Measurements from ENCODE around the gene DET1.
A peak's percentile ranks its signal among the peaks of the same experiment; 100 is the strongest.
"Not testable (repeated sequence)": the region's sequence is repeated elsewhere in the genome, so short reads cannot be mapped to it uniquely, and the experiment has no call there.

Gene DET1

GRCh38 chr15:88491158-88491557 lies 55.3 kb downstream of the DET1 start:
- no peak for DNase-seq

GRCh38 chr15:88490036-88490435 lies 56.4 kb downstream of the DET1 start:
- no peak for DNase-seq

GRCh38 chr15:88489321-88489720 lies 57.2 kb downstream of the DET1 start:
- DNase-seq: no peak

GRCh38 chr15:88487796-88488523 lies 58.5 kb downstream of the DET1 start:
- DNase-seq: peak; percentile 11

GRCh38 chr15:88487178-88487795 lies 59.2 kb downstream of the DET1 start:
- DNase-seq: no peak

GRCh38 chr15:88484682-88485331 lies 61.7 kb downstream of the DET1 start:
- DNase-seq: peak; percentile 63

GRCh38 chr15:88482263-88482662 lies 64.2 kb downstream of the DET1 start:
- DNase-seq: no peak

GRCh38 chr15:88480981-88481380 lies 65.5 kb downstream of the DET1 start:
- DNase-seq: no peak

GRCh38 chr15:88479169-88479568 lies 67.3 kb downstream of the DET1 start:
- DNase-seq: no peak

GRCh38 chr15:88477904-88478303 lies 68.6 kb downstream of the DET1 start:
- no peak for DNase-seq

GRCh38 chr15:88477126-88477525 lies 69.4 kb downstream of the DET1 start:
- no peak for DNase-seq

GRCh38 chr15:88476635-88477060 lies 69.8 kb downstream of the DET1 start:
- peak; percentile 38 for DNase-seq

GRCh38 chr15:88473661-88474293 lies 72.7 kb downstream of the DET1 start:
- DNase-seq: not testable (repeated sequence)

GRCh38 chr15:88472225-88472624 lies 74.3 kb downstream of the DET1 start:
- no peak for DNase-seq

- DNase-seq: no peak
Observed at GRCh38 chr15:88470625-88471372, 75.7 kb downstream of the DET1 start.

- no peak for DNase-seq
Observed at GRCh38 chr15:88469321-88469720, 77.2 kb downstream of the DET1 start.

- not testable (repeated sequence) for DNase-seq
Observed at GRCh38 chr15:88468721-88469120, 77.8 kb downstream of the DET1 start.

GRCh38 chr15:88467935-88468528 lies 78.4 kb downstream of the DET1 start:
- peak; percentile 32 for DNase-seq

GRCh38 chr15:88467073-88467934 lies 79.2 kb downstream of the DET1 start, which contains the start of the genes MRPL46 and MRPS11:
MRPL46 (minus strand) TSS chr15:88467388; CDS start chr15:88467377, 11 bp downstream.
MRPS11 (plus strand) TSS chr15:88467708; CDS start chr15:88467718, 10 bp downstream.
- peak; percentile 99 for DNase-seq

- DNase-seq: no peak
Observed at GRCh38 chr15:88465633-88466224, 80.8 kb downstream of the DET1 start.
